H1 (cell line): ENCODE data around the gene GALNT2. TPM values are rescaled to one million over a fixed set of nuclear protein-coding genes. Genes with fewer than 3 reads are reported as not detected.

ENCODE experiments used
- CTCF ChIA-PET: fragments of 300-600 bp; sonication (Branson Sonifier 250); formaldehyde crosslinking; loops from one replicate; lab custom pipeline; 2021; ENCODE audit not compliant: partially characterized antibody; lab: Charles Lee
- POLR2A ChIA-PET: fragments of 300-600 bp; sonication (Branson Sonifier 250); formaldehyde crosslinking; loops from one replicate; lab custom pipeline; 2021; ENCODE audit warnings: inconsistent platforms; ENCODE audit not compliant: partially characterized antibody; lab: Charles Lee
- DNase-seq, 2 experiments: peaks; one replicate each; pipeline versions ENCODE4 v3.0.0 to v3.0.0-alpha.2; 2010 to 2022; ENCODE audit warnings: low spot score in 2 of 2, low read depth in 1 of 2, mixed read lengths in 1 of 2
- FAIRE-seq: peaks from 2 replicates; lab custom pipeline; 2011; peaks lifted over from hg19 to GRCh38; lab: Jason Lieb, UNC
- H2AFZ ChIP-seq: 2 replicates; pipeline ENCODE4 v1.8.1; 2012; ENCODE audit warnings: low read length, inconsistent platforms
- H2AK5ac ChIP-seq: 2 replicates; pipeline ENCODE4 v1.6.1; 2013; ENCODE audit warnings: low read depth, low read length
- H2BK120ac ChIP-seq: replicated peaks from 2 replicates; pipeline ENCODE3; 2013; ENCODE audit warnings: low read depth, low read length, inconsistent platforms
- H2BK12ac ChIP-seq: 2 replicates; pipeline ENCODE4 v1.6.1; 2013; ENCODE audit warnings: low read depth, low read length
- H2BK15ac ChIP-seq: 2 replicates; pipeline ENCODE4 v1.6.1; 2013; ENCODE audit warnings: low read length
- H2BK20ac ChIP-seq: 2 replicates; pipeline ENCODE4 v1.6.1; 2013; ENCODE audit warnings: low read length
- H2BK5ac ChIP-seq: 2 replicates; pipeline ENCODE4 v1.6.1; 2013; ENCODE audit warnings: low read depth, low read length
- H3K14ac ChIP-seq: 2 replicates; pipeline ENCODE4 v1.6.1; 2013; ENCODE audit warnings: inconsistent platforms; ENCODE audit not compliant: insufficient read length
- H3K18ac ChIP-seq: 2 replicates; pipeline ENCODE4 v1.6.1; 2013; ENCODE audit warnings: low read length; ENCODE audit errors: extremely low read depth
- H3K23ac ChIP-seq: 2 replicates; pipeline ENCODE4 v1.6.1; 2013; ENCODE audit warnings: inconsistent platforms; ENCODE audit not compliant: insufficient read length
- H3K23me2 ChIP-seq: 2 replicates; pipeline ENCODE4 v1.6.1; 2013; ENCODE audit warnings: low read depth, low read length
- H3K27ac ChIP-seq: 2 replicates; pipeline ENCODE4 v1.6.1; 2011; ENCODE audit warnings: low read depth, low read length, inconsistent platforms
- H3K27me3 ChIP-seq, 4 experiments: replicated peaks in 1 of 4; 1 replicate in 1 of 4; 2 replicates in 3 of 4; pipeline versions ENCODE4 v1.6.1 to v1.8.1; 2011 to 2013; ENCODE audit warnings: low read length in 3 of 4, mild to moderate bottlenecking in 3 of 4, inconsistent platforms in 2 of 4, mixed read lengths in 2 of 4, moderate library complexity in 1 of 4; ENCODE audit not compliant: control insufficient read depth in 3 of 4, insufficient read depth in 3 of 4; ENCODE audit errors: extremely low read depth in 1 of 4
- H3K36me3 ChIP-seq, 4 experiments: 2 replicates each; pipeline versions ENCODE4 v1.6.1 to v1.8.1; 2011 to 2013; ENCODE audit warnings: mild to moderate bottlenecking in 4 of 4, low read length in 3 of 4, moderate library complexity in 2 of 4, control low read depth in 1 of 4, inconsistent platforms in 1 of 4; ENCODE audit not compliant: insufficient read depth in 4 of 4, control insufficient read depth in 2 of 4
- H3K4ac ChIP-seq: replicated peaks from 2 replicates; pipeline ENCODE3; 2013; ENCODE audit warnings: low read length, low read depth, mixed read lengths, inconsistent platforms; ENCODE audit not compliant: insufficient read length
- H3K4me1 ChIP-seq, 4 experiments: replicated peaks in 1 of 4; 1 replicate in 1 of 4; 2 replicates in 3 of 4; pipeline versions ENCODE4 v1.6.1 to v1.8.1; 2011 to 2013; ENCODE audit warnings: low read length in 3 of 4, inconsistent platforms in 2 of 4, mixed read lengths in 1 of 4; ENCODE audit not compliant: insufficient read depth in 4 of 4, control insufficient read depth in 3 of 4
- H3K4me2 ChIP-seq, 2 experiments: 2 replicates each; pipeline versions ENCODE4 v1.6.1 to v1.8.1; 2011 to 2013; ENCODE audit warnings: low read depth in 2 of 2, low read length in 2 of 2, control low read depth in 1 of 2, inconsistent platforms in 1 of 2, mild to moderate bottlenecking in 1 of 2; ENCODE audit not compliant: insufficient read depth in 1 of 2
- H3K4me3 ChIP-seq, 4 experiments: fragments of 200-600, 300-600 bp in 1 of 4; sonication (generic), shearing (Covaris generic), sonication (Bioruptor Twin) in 1 of 4; 2 replicates each; pipeline versions ENCODE4 v1.5.1 to v1.8.1; 2011 to 2016; ENCODE audit warnings: low read length in 4 of 4, low read depth in 3 of 4, control low read depth in 2 of 4, inconsistent platforms in 2 of 4, mild to moderate bottlenecking in 2 of 4, mixed read lengths in 1 of 4, moderate library complexity in 1 of 4; ENCODE audit not compliant: insufficient read depth in 2 of 4; ENCODE audit errors: extremely low read depth in 1 of 4
- H3K56ac ChIP-seq: replicated peaks from 2 replicates; pipeline ENCODE3; 2013; ENCODE audit warnings: low read depth, mild to moderate bottlenecking, mixed read lengths, low read length, inconsistent platforms; ENCODE audit not compliant: insufficient read length
- H3K79me1 ChIP-seq: 2 replicates; pipeline ENCODE4 v1.6.1; 2013; ENCODE audit warnings: low read depth, low read length, control low read depth
- H3K79me2 ChIP-seq, 2 experiments: 2 replicates each; pipeline versions ENCODE4 v1.6.1 to v1.8.1; 2012 to 2013; ENCODE audit warnings: low read length in 2 of 2, mild to moderate bottlenecking in 2 of 2, inconsistent platforms in 1 of 2; ENCODE audit not compliant: insufficient read depth in 2 of 2, control insufficient read depth in 1 of 2
- H3K9ac ChIP-seq, 4 experiments: replicated peaks in 1 of 4; 1 replicate in 1 of 4; 2 replicates in 3 of 4; pipeline versions ENCODE4 v1.6.1 to v1.8.1; 2011 to 2013; ENCODE audit warnings: low read depth in 3 of 4, low read length in 3 of 4, control low read depth in 2 of 4, mild to moderate bottlenecking in 2 of 4, moderate library complexity in 2 of 4, inconsistent platforms in 1 of 4; ENCODE audit errors: extremely low read depth in 1 of 4
- H3K9me3 ChIP-seq, 2 experiments: 2 replicates each; pipeline versions ENCODE4 v1.6.1 to v1.8.1; 2012 to 2013; ENCODE audit warnings: mild to moderate bottlenecking in 2 of 2, moderate library complexity in 2 of 2, control low read depth in 1 of 2, inconsistent platforms in 1 of 2, low read depth in 1 of 2, low read length in 1 of 2, mixed read lengths in 1 of 2; ENCODE audit not compliant: insufficient read depth in 2 of 2
- H4K20me1 ChIP-seq, 2 experiments: replicated peaks in 1 of 2; 2 replicates each; pipeline versions ENCODE3 to v1.8.1; 2011 to 2013; ENCODE audit warnings: inconsistent platforms in 2 of 2, low read length in 2 of 2, mild to moderate bottlenecking in 1 of 2; ENCODE audit not compliant: insufficient read depth in 2 of 2, control insufficient read depth in 1 of 2
- H4K5ac ChIP-seq: 2 replicates; pipeline ENCODE4 v1.6.1; 2013; ENCODE audit warnings: low read length, low read depth, mixed read lengths, inconsistent platforms; ENCODE audit not compliant: insufficient read length
- H4K8ac ChIP-seq: 2 replicates; pipeline ENCODE4 v1.8.0; 2013; ENCODE audit warnings: mild to moderate bottlenecking, moderate library complexity, low read length, inconsistent platforms; ENCODE audit not compliant: insufficient read depth; ENCODE audit errors: extremely low read depth
- H4K91ac ChIP-seq: replicated peaks from 2 replicates; pipeline ENCODE3; 2013; ENCODE audit warnings: low read length, mixed read lengths, inconsistent platforms; ENCODE audit not compliant: insufficient read length
- EZH2 ChIP-seq: fragments of 200-600 bp; sonication (generic); IDR thresholded peaks from 2 replicates; pipeline ENCODE4 v1.7.1; 2012; ENCODE audit warnings: low read depth, mild to moderate bottlenecking, moderate library complexity, low read length, inconsistent platforms; ENCODE audit not compliant: severe bottlenecking
- JUN ChIP-seq: IDR thresholded peaks from 2 replicates; pipeline ENCODE4 v1.6.1; 2011; ENCODE audit warnings: low read depth, mild to moderate bottlenecking, improper control_type of control experiment, low read length
- KDM4A ChIP-seq: IDR thresholded peaks from one replicate; pipeline ENCODE4 v1.7.1; 2012; ENCODE audit warnings: low read depth, mild to moderate bottlenecking, moderate library complexity, low read length, inconsistent platforms; ENCODE audit not compliant: severe bottlenecking
- KDM5A ChIP-seq: fragments of 200-600 bp; IDR thresholded peaks from 2 replicates; pipeline ENCODE4 v1.7.1; 2012; ENCODE audit warnings: mild to moderate bottlenecking, low read length, inconsistent platforms, mixed read lengths
- NRF1 ChIP-seq: IDR thresholded peaks from 2 replicates; pipeline ENCODE4 v1.6.1; 2011; ENCODE audit warnings: mild to moderate bottlenecking, low read depth, low read length, improper control_type of control experiment
- RBBP5 ChIP-seq: IDR thresholded peaks from 2 replicates; pipeline ENCODE4 v1.7.1; 2012; ENCODE audit warnings: low read depth, mild to moderate bottlenecking, inconsistent platforms, low read length, moderate library complexity, borderline replicate concordance
- SIX5 ChIP-seq: IDR thresholded peaks from 2 replicates; pipeline ENCODE4 v1.6.1; 2011; ENCODE audit warnings: mild to moderate bottlenecking, low read depth, low read length
- SP2 ChIP-seq: IDR thresholded peaks from 2 replicates; pipeline ENCODE4 v1.6.1; 2012; ENCODE audit warnings: mild to moderate bottlenecking, low read length, inconsistent platforms
- TBP ChIP-seq: IDR thresholded peaks from 2 replicates; pipeline ENCODE4 v1.6.1; 2011; ENCODE audit warnings: low read depth, low read length, improper control_type of control experiment
- WGBS, 2 experiments: shearing (Covaris generic) in 1 of 2; methylation state at CpG; one replicate each; pipeline versions ENCODE4 v1.1.6 to v1.1.7; 2013 to 2015; ENCODE audit warnings: low lambda C conversion rate in 2 of 2, mixed read lengths in 2 of 2, inconsistent platforms in 1 of 2, low coverage in 1 of 2, missing lambda C conversion rate in 1 of 2; ENCODE audit not compliant: insufficient replicate concordance in 2 of 2, insufficient coverage in 1 of 2, insufficient read length in 1 of 2; ENCODE audit errors: extremely low coverage in 1 of 2, missing lambda C conversion rate in 1 of 2; 5-methylcytosine and 5-hydroxymethylcytosine counted together
- polyA plus RNA-seq, 7 experiments: library from polyadenylated mRNA; depleted of rRNA in 3 of 7; stranded (reverse) in 5 of 7; unstranded in 2 of 7; fragments of >200 nt in 5 of 7; fragments of 200-250 nt in 2 of 7; gene quantifications; 1 replicate in 5 of 7; 2 replicates in 1 of 7; 4 replicates in 1 of 7; pipeline versions ENCODE4 v1.2.1 to v1.2.3, GENCODE V29; 2011 to 2013; ENCODE audit warnings: missing spikeins in 2 of 7, mixed read lengths in 2 of 7
- total RNA-seq: library from RNA; stranded (reverse); fragmentation: NEBNext Ultra II Directional; extraction: Animal tissue kit (Norgen Biotek cat#: 25700); gene quantifications from 2 replicates; pipeline ENCODE4 v1.2.1, GENCODE V29; 2021
- TF ChIP-seq, protein P1 (sequence below): IDR thresholded peaks from 2 replicates; pipeline ENCODE4 v1.6.1; 2012; ENCODE audit warnings: low read length, inconsistent platforms

GALNT2 gene
- total and polyA plus RNA-seq, 2 of the 8 experiments (the other 6 are each of a cell fraction or from before 2014, with no cell fraction given) = 34.5 to 75.3 TPM

DNA sequence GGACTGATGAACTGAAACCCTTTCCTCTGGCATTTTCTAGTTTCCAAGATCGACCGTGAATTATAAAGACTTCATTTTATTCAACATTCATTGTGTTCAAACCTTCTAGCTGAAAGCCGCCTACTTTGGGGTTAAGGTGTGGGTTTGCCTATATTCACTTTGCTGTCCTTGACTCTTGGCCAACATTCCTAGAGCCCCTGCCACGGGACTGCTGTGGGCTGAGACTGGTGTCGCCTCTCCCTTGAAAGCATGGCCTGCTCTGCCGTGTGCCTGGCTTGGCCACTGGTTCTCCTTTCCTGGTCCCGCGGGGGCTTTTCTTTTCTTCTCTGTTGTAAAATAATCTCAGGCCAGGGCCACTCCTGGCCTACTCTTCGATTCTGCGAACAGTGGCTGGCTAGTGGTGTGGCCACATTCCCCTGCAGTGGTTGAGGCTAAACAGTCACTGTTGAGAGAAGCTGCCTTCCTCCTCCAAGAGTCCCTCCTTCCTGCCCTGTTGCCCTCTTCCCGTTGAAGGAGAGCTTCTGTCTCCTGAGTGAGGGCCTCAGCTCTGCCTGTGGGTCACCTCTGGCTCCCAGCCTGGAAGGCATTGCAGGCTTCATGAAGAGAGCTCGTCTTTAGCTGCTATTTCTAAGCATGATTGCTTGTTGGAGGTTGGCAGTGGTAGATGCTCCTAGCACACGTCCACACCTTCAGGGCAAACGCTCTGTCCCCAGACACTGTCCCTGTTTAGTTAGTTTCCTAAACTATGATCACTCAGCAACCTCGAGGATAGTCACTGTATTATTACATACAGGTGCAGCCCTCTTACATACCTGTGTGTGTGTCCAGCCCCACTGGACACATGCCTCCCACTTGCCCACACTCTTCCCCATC is 80.5 kb downstream of the GALNT2 start:
- Histone ChIP-seq H2AK5ac (0 out of 2 replicates have a peak overlapping the region, but pooled peaks have one; percentile 60), H3K23ac (no peak overlapping the region), H4K91ac (no peak overlapping the region), H3K27me3 (no peaks in the 10 kb centered on the region), H4K8ac (no peak overlapping the region), H2BK5ac (no peak overlapping the region), H3K79me2 (peaks cover 0 to 66% of the 10 kb centered on the region in 2 experiments; a peak in 2 of 4 replicates), H3K18ac (no peak overlapping the region), H3K4me3 (no peak overlapping the region), H3K23me2 (no peaks in the 10 kb centered on the region), H4K5ac (no peak overlapping the region), H2AFZ (no peak overlapping the region), H3K9ac (no peak overlapping the region), H3K4ac (no peak overlapping the region), H2BK20ac (no peak overlapping the region), H3K14ac (no peak overlapping the region), H3K27ac (no peak overlapping the region), H2BK120ac (no peak overlapping the region), H2BK12ac (peak overlapping the region; percentile 60; the same call in 1 of the 2 replicates), H3K56ac (no peak overlapping the region), H4K20me1 (peaks cover 0 to 9% of the 10 kb centered on the region in 2 experiments), H3K79me1 (peaks cover 20% of the 10 kb centered on the region), H3K4me1 (peaks cover 0 to 11% (median 5%) of the 10 kb centered on the region in 4 experiments; a peak in 3 of 7 replicates), H3K9me3 (no peaks in the 10 kb centered on the region), H3K36me3 (no peaks in the 10 kb centered on the region), H3K4me2 (no peak overlapping the region), H2BK15ac (0 out of 2 replicates have a peak overlapping the region, but pooled peaks have one; percentile 46)
- ChIA-PET CTCF (interaction anchor here (1.1 to 2.7 kb wide), 4 partner anchors 10 to 35 kb away, joined by 3 to 12 read pairs (median 7); no protein-coding TSS in a partner anchor), POLR2A (interaction anchor here (0.8 to 1.4 kb wide), 3 partner anchors 10 to 35 kb away, joined by 3 read pairs; no protein-coding TSS in a partner anchor)
- 88% methylated on average over 15 of the region's 15 CpGs; no CpG with 5 or more reads in 1 of the 2 experiments for WGBS, 2 experiments
- DNase-seq (no peak), FAIRE-seq (no peak)
- no peak for TF ChIP-seq NRF1
- no peak for TF ChIP-seq KDM5A
- TF ChIP-seq EZH2 = no peak
- TF ChIP-seq SIX5 = no peak
- no peak for TF ChIP-seq RBBP5
- no peak for TF ChIP-seq TBP
- TF ChIP-seq, protein P1, sequence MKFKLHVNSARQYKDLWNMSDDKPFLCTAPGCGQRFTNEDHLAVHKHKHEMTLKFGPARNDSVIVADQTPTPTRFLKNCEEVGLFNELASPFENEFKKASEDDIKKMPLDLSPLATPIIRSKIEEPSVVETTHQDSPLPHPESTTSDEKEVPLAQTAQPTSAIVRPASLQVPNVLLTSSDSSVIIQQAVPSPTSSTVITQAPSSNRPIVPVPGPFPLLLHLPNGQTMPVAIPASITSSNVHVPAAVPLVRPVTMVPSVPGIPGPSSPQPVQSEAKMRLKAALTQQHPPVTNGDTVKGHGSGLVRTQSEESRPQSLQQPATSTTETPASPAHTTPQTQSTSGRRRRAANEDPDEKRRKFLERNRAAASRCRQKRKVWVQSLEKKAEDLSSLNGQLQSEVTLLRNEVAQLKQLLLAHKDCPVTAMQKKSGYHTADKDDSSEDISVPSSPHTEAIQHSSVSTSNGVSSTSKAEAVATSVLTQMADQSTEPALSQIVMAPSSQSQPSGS = no peak
- no peak for TF ChIP-seq SP2
- TF ChIP-seq JUN = no peak
- no peak for TF ChIP-seq KDM4A
